NT2/D1 (cell line): ENCODE results near the gene CHTF18.

Source experiments
- SUZ12 ChIP-seq: IDR thresholded peaks from 2 replicates; pipeline ENCODE4 v1.6.1; 2011; ENCODE audit not compliant: insufficient read length, insufficient read depth; ENCODE audit errors: extremely low read depth
- YY1 ChIP-seq: IDR thresholded peaks from 2 replicates; pipeline ENCODE4 v1.6.1; 2011; ENCODE audit not compliant: insufficient read length, insufficient read depth

DNA sequence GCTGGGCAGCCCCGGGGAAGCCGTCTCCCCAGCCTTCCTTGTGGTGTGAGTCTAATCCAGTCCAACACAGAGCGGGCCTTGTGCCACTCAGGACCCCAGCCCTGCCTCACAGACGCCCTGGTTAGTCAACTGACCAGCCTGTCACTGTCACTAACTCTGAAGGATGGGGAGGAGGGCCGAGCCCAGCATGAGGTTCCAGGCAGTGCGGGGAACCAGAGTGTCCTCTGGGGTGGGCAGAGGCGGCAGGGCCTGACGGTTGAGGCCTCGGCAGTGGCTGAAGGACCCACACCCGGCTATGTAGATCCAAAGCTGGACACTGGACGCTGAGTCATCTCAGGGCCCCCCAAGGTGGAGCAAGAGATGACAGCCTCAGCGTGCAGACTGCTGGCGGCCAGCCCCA, 8.9 kb upstream of the CHTF18 start:
- TF ChIP-seq YY1 (no peak), SUZ12 (no peak)
